Activated CD8-positive, alpha-beta memory T cell treated with anti-CD3 and anti-CD28 coated beads for 24 hours (primary cell): Measurements from ENCODE around the gene SOX6.

Experiments used
- DNase-seq: peaks from one replicate; pipeline ENCODE4 v3.0.0-alpha.2; 2020

Gene SOX6

GRCh38 chr11:16312233-16312765 is 44.0 kb downstream of the SOX6 start:
- no peak for DNase-seq

GRCh38 chr11:16311831-16312230 is 44.5 kb downstream of the SOX6 start:
- no peak for DNase-seq

GRCh38 chr11:16310943-16311342 is 45.4 kb downstream of the SOX6 start:
- no peak for DNase-seq

- DNase-seq: no peak
Measured at GRCh38 chr11:16309226-16309625, 47.1 kb downstream of the SOX6 start.

- DNase-seq: no peak
Measured at GRCh38 chr11:16301462-16301861, 54.9 kb downstream of the SOX6 start.

- no peak for DNase-seq
Measured at GRCh38 chr11:16299884-16300782, 56.2 kb downstream of the SOX6 start.

- DNase-seq: no peak
Measured at GRCh38 chr11:16299390-16299789, 57.0 kb downstream of the SOX6 start.

GRCh38 chr11:16297332-16297731 is 59.0 kb downstream of the SOX6 start:
- DNase-seq: no peak

GRCh38 chr11:16296273-16296672 is 60.1 kb downstream of the SOX6 start:
- DNase-seq: no peak

- DNase-seq: no peak
Measured at GRCh38 chr11:16295592-16295991, 60.8 kb downstream of the SOX6 start.

- no peak for DNase-seq
Measured at GRCh38 chr11:16293204-16293681, 63.1 kb downstream of the SOX6 start.

- DNase-seq: no peak
Measured at GRCh38 chr11:16292167-16292859, 64.0 kb downstream of the SOX6 start.

- DNase-seq: no peak
Measured at GRCh38 chr11:16291729-16292128, 64.6 kb downstream of the SOX6 start.

- no peak for DNase-seq
Measured at GRCh38 chr11:16289541-16289940, 66.8 kb downstream of the SOX6 start.

- DNase-seq: no peak
Measured at GRCh38 chr11:16287630-16288280, 68.6 kb downstream of the SOX6 start.

GRCh38 chr11:16286095-16286494 is 70.3 kb downstream of the SOX6 start:
- DNase-seq: no peak

GRCh38 chr11:16280256-16280682 is 76.1 kb downstream of the SOX6 start:
- no peak for DNase-seq

- DNase-seq: no peak
Measured at GRCh38 chr11:16279524-16279923, 76.8 kb downstream of the SOX6 start.

- DNase-seq: no peak
Measured at GRCh38 chr11:16278979-16279378, 77.4 kb downstream of the SOX6 start.

- DNase-seq: no peak
Measured at GRCh38 chr11:16278273-16278672, 78.1 kb downstream of the SOX6 start.

- no peak for DNase-seq
Measured at GRCh38 chr11:16276251-16276650, 80.1 kb downstream of the SOX6 start.

GRCh38 chr11:16271258-16271657 is 85.1 kb downstream of the SOX6 start:
- no peak for DNase-seq

GRCh38 chr11:16266021-16266420 is 90.3 kb downstream of the SOX6 start:
- DNase-seq: no peak
